NCI-H1048 (cell line): ENCODE results near the gene OSBPL3.

Experiments used
- DNase-seq: peaks from one replicate; lab custom pipeline; 2025; lab: John Stamatoyannopoulos, UW

The OSBPL3 gene

GRCh38 chr7:24894429-24895221 lies 85.4 kb downstream of the OSBPL3 start:
- DNase-seq, result no peak

GRCh38 chr7:24891311-24891735 lies 88.7 kb downstream of the OSBPL3 start:
- DNase-seq, result no peak

- DNase-seq, result no peak
Observed at GRCh38 chr7:24889611-24890010, 90.4 kb downstream of the OSBPL3 start.

- no peak for DNase-seq
Observed at GRCh38 chr7:24888653-24889052, 91.3 kb downstream of the OSBPL3 start.

GRCh38 chr7:24885716-24886115 lies 94.3 kb downstream of the OSBPL3 start:
- DNase-seq, result no peak

- no peak for DNase-seq
Observed at GRCh38 chr7:24885305-24885704, 94.7 kb downstream of the OSBPL3 start.

- DNase-seq, result no peak
Observed at GRCh38 chr7:24884401-24884800, 95.6 kb downstream of the OSBPL3 start.

- no peak for DNase-seq
Observed at GRCh38 chr7:24883622-24884013, 96.4 kb downstream of the OSBPL3 start.

GRCh38 chr7:24882989-24883621 lies 96.9 kb downstream of the OSBPL3 start:
- no peak for DNase-seq

- no peak for DNase-seq
Observed at GRCh38 chr7:24881623-24882022, 98.4 kb downstream of the OSBPL3 start.

- DNase-seq, result no peak
Observed at GRCh38 chr7:24880886-24881285, 99.1 kb downstream of the OSBPL3 start.

GRCh38 chr7:24879291-24879690 lies 100.7 kb downstream of the OSBPL3 start:
- no peak for DNase-seq

GRCh38 chr7:24877790-24878311 lies 102.1 kb downstream of the OSBPL3 start:
- no peak for DNase-seq

GRCh38 chr7:24874791-24875190 lies 105.2 kb downstream of the OSBPL3 start:
- no peak for DNase-seq

GRCh38 chr7:24873944-24874343 lies 106.0 kb downstream of the OSBPL3 start:
- DNase-seq, result no peak

- DNase-seq, result no peak
Observed at GRCh38 chr7:24871770-24872169, 108.2 kb downstream of the OSBPL3 start.

- DNase-seq, result no peak
Observed at GRCh38 chr7:24870766-24871165, 109.2 kb downstream of the OSBPL3 start.

GRCh38 chr7:24869572-24869971 lies 110.4 kb downstream of the OSBPL3 start:
- no peak for DNase-seq

GRCh38 chr7:24868741-24869140 lies 111.2 kb downstream of the OSBPL3 start:
- DNase-seq, result no peak

- no peak for DNase-seq
Observed at GRCh38 chr7:24866004-24866615, 113.9 kb downstream of the OSBPL3 start.

GRCh38 chr7:24864214-24864817 lies 115.7 kb downstream of the OSBPL3 start:
- DNase-seq, result no peak

- DNase-seq, result no peak
Observed at GRCh38 chr7:24863626-24864025, 116.4 kb downstream of the OSBPL3 start.

- no peak for DNase-seq
Observed at GRCh38 chr7:24862461-24862860, 117.5 kb downstream of the OSBPL3 start.
